ENCODE results near the gene TADA2B. TPM values are rescaled to one million over a fixed set of nuclear protein-coding genes. Genes with fewer than 3 reads are reported as not detected.

Gene TADA2B
- total RNA-seq, 6 donors from 2014 or later = 20.8 to 29.0 (median 26.2) TPM

- Histone ChIP-seq H3K4me1 (peaks cover 32 to 68% (median 46%) of the 10 kb centered on the region in 4 donors), H3K27me3 (no peaks in the 10 kb centered on the region), H3K9me3 (no peaks in the 10 kb centered on the region), H3K36me3 (peaks cover 0 to 9% (median 3%) of the 10 kb centered on the region in 4 donors), H3K4me3 (no peak overlapping the region), H3K27ac (no peak overlapping the region)
- ATAC-seq (ENCODE audit: low FRiP score in 2 of 2) (no peak), DNase-seq (no peak)
- 95 to 97% methylated on average over 12 of the region's 12 CpGs for WGBS, 2 donors
- TF ChIP-seq POLR2AphosphoS5 (IDR thresholded peaks at IDR 0.05) (no peak), POLR2A (IDR thresholded peaks at IDR 0.05) (no peak)
Observed at GRCh38 chr4:7048642-7049041, 5.5 kb downstream of the TADA2B start.

- H3K27ac ChIP-seq = no peak overlapping the region
- DNase-seq = no peak
- H3K36me3 ChIP-seq = peaks cover 0 to 16% (median 8%) of the 10 kb centered on the region in 4 donors
- no peaks in the 10 kb centered on the region for H3K9me3 ChIP-seq
- no peak for ATAC-seq (ENCODE audit: low FRiP score in 2 of 2)
- peaks cover 32 to 69% (median 48%) of the 10 kb centered on the region in 4 donors for H3K4me1 ChIP-seq
- no peak overlapping the region for H3K4me3 ChIP-seq
- TF ChIP-seq POLR2AphosphoS5 (IDR thresholded peaks at IDR 0.05) (no peak), EP300 (IDR thresholded peaks at IDR 0.05) (no peak), CTCF (IDR thresholded peaks at IDR 0.05) (no peak), POLR2A (IDR thresholded peaks at IDR 0.05) (no peak)
- H3K27me3 ChIP-seq = no peaks in the 10 kb centered on the region
- 89% methylated on average over 4 of the region's 4 CpGs; no CpG with 5 or more reads in 1 of the 2 donors for WGBS, 2 donors
Observed at GRCh38 chr4:7049295-7049694, 6.1 kb downstream of the TADA2B start.

GRCh38 chr4:7049739-7050138 is 6.6 kb downstream of the TADA2B start:
- WGBS, 2 donors = 86 to 91% methylated on average over 7 to 11 of the region's 11 CpGs
- no peak for ATAC-seq (ENCODE audit: low FRiP score in 2 of 2)
- peaks cover 33 to 65% (median 43%) of the 10 kb centered on the region in 4 donors for H3K4me1 ChIP-seq
- DNase-seq = no peak
- no peaks in the 10 kb centered on the region for H3K9me3 ChIP-seq
- no peak overlapping the region for H3K4me3 ChIP-seq
- no peaks in the 10 kb centered on the region for H3K27me3 ChIP-seq
- peaks cover 0 to 20% (median 12%) of the 10 kb centered on the region in 4 donors for H3K36me3 ChIP-seq
- no peak overlapping the region for H3K27ac ChIP-seq
- TF ChIP-seq POLR2A (IDR thresholded peaks at IDR 0.05) = no peak
- TF ChIP-seq CTCF (IDR thresholded peaks at IDR 0.05) = no peak
- TF ChIP-seq POLR2AphosphoS5 (IDR thresholded peaks at IDR 0.05) = no peak
- no peak for TF ChIP-seq EP300 (IDR thresholded peaks at IDR 0.05)

- no peaks in the 10 kb centered on the region for H3K9me3 ChIP-seq
- H3K4me3 ChIP-seq = no peak overlapping the region
- peaks cover 25 to 60% (median 35%) of the 10 kb centered on the region in 4 donors for H3K4me1 ChIP-seq
- no peaks in the 10 kb centered on the region for H3K27me3 ChIP-seq
- DNase-seq (no peak), ATAC-seq (ENCODE audit: low FRiP score in 2 of 2) (no peak)
- WGBS, 2 donors = 84 to 86% methylated on average over 27 to 36 of the region's 36 CpGs
- H3K36me3 ChIP-seq = peaks cover 3 to 29% (median 17%) of the 10 kb centered on the region in 4 donors
- no peak for TF ChIP-seq EP300 (IDR thresholded peaks at IDR 0.05)
- TF ChIP-seq POLR2AphosphoS5 (IDR thresholded peaks at IDR 0.05) = no peak
- TF ChIP-seq CTCF (IDR thresholded peaks at IDR 0.05) = no peak
- TF ChIP-seq POLR2A (IDR thresholded peaks at IDR 0.05) = no peak
- no peak overlapping the region for H3K27ac ChIP-seq
Observed at GRCh38 chr4:7050481-7051143, 7.4 kb downstream of the TADA2B start.

GRCh38 chr4:7051144-7051495 is 7.9 kb downstream of the TADA2B start:
- Histone ChIP-seq H3K27ac (no peak overlapping the region), H3K4me3 (no peak overlapping the region), H3K9me3 (no peaks in the 10 kb centered on the region), H3K27me3 (no peaks in the 10 kb centered on the region), H3K36me3 (peaks cover 3 to 34% (median 22%) of the 10 kb centered on the region in 4 donors), H3K4me1 (peaks cover 20 to 59% (median 30%) of the 10 kb centered on the region in 4 donors)
- TF ChIP-seq CTCF (IDR thresholded peaks at IDR 0.05) (no peak), POLR2A (IDR thresholded peaks at IDR 0.05) (no peak), POLR2AphosphoS5 (IDR thresholded peaks at IDR 0.05) (no peak), EP300 (IDR thresholded peaks at IDR 0.05) (no peak)
- no peak for DNase-seq
- no peak for ATAC-seq (ENCODE audit: low FRiP score in 2 of 2)
- WGBS, 2 donors = 82 to 95% methylated on average over 12 of the region's 12 CpGs

Data from upper lobe of left lung (tissue), 6 donors.